ENCODE data around the gene TRIM52. TPM values are rescaled to one million over a fixed set of nuclear protein-coding genes. Genes with fewer than 3 reads are reported as not detected.

TRIM52 gene
- total and polyA plus RNA-seq, 9 of the 15 experiments (the other 6 are each of a cell fraction or from before 2014, with no cell fraction given): 3.3 to 21.9 (median 13.5) TPM

GRCh38 chr5:181281077-181281983, 20.4 kb upstream of the TRIM52 start (continued):
- no peak for TF ChIP-seq ZFP1 (CRISPR knock-in tag; IDR thresholded peaks at IDR 0.05)
- TF ChIP-seq, protein P1, sequence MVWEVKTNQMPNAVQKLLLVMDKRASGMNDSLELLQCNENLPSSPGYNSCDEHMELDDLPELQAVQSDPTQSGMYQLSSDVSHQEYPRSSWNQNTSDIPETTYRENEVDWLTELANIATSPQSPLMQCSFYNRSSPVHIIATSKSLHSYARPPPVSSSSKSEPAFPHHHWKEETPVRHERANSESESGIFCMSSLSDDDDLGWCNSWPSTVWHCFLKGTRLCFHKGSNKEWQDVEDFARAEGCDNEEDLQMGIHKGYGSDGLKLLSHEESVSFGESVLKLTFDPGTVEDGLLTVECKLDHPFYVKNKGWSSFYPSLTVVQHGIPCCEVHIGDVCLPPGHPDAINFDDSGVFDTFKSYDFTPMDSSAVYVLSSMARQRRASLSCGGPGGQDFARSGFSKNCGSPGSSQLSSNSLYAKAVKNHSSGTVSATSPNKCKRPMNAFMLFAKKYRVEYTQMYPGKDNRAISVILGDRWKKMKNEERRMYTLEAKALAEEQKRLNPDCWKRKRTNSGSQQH (CRISPR knock-in tag; IDR thresholded peaks at IDR 0.05): peak; percentile 71; the same call in 1 of the 2 replicates
- no peak for TF ChIP-seq MCM3 (IDR thresholded peaks at IDR 0.05)
- TF ChIP-seq MBD2 (IDR thresholded peaks at IDR 0.05; ENCODE audit: borderline replicate concordance, low read depth): peak; percentile 88
- 0 out of 2 replicates have a peak, but pooled peaks have one; percentile 57 for TF ChIP-seq POLR2AphosphoS2 (IDR thresholded peaks at IDR 0.05; ENCODE audit: low read length)
- TF ChIP-seq PHF20 (IDR thresholded peaks at IDR 0.05; ENCODE audit: partially characterized antibody): peak; percentile 58
- TF ChIP-seq, protein P2, sequence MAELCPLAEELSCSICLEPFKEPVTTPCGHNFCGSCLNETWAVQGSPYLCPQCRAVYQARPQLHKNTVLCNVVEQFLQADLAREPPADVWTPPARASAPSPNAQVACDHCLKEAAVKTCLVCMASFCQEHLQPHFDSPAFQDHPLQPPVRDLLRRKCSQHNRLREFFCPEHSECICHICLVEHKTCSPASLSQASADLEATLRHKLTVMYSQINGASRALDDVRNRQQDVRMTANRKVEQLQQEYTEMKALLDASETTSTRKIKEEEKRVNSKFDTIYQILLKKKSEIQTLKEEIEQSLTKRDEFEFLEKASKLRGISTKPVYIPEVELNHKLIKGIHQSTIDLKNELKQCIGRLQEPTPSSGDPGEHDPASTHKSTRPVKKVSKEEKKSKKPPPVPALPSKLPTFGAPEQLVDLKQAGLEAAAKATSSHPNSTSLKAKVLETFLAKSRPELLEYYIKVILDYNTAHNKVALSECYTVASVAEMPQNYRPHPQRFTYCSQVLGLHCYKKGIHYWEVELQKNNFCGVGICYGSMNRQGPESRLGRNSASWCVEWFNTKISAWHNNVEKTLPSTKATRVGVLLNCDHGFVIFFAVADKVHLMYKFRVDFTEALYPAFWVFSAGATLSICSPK (IDR thresholded peaks at IDR 0.05; ENCODE audit: borderline replicate concordance): no peak
- no peak for TF ChIP-seq CREBBP (IDR thresholded peaks at IDR 0.05; ENCODE audit: low read depth, low read length)
- TF ChIP-seq MCM7 (IDR thresholded peaks at IDR 0.05): no peak
- TF ChIP-seq RCOR1 (IDR thresholded peaks at IDR 0.05; ENCODE audit: borderline replicate concordance in 1 of 2, low read depth in 2 of 2, low read length in 2 of 2): peak in 1 of 2 experiments; percentile 5; a peak in 2 of 4 replicates
- no peak for TF ChIP-seq HINFP (tag; conservative IDR thresholded peaks at IDR 0.05; ENCODE audit: low read depth)
- TF ChIP-seq KLF1 (tag; IDR thresholded peaks at IDR 0.05): no peak
- TF ChIP-seq ZNF253 (CRISPR knock-in tag; conservative IDR thresholded peaks at IDR 0.05): no peak
- no peak; the same call in 1 of the 2 replicates for TF ChIP-seq NR2C2 (CRISPR knock-in tag; IDR thresholded peaks at IDR 0.05)
- TF ChIP-seq NR2C2 (tag; IDR thresholded peaks at IDR 0.05): peak; percentile 43; the same call in 1 of the 2 replicates
- no peak; the same call in 1 of the 2 replicates for TF ChIP-seq JUND (IDR thresholded peaks at IDR 0.05; ENCODE audit: borderline replicate concordance, low read depth, low read length)
- no peak for TF ChIP-seq JUND (tag; IDR thresholded peaks at IDR 0.05; ENCODE audit: borderline replicate concordance, low read depth, low read length)
- TF ChIP-seq, protein P3, sequence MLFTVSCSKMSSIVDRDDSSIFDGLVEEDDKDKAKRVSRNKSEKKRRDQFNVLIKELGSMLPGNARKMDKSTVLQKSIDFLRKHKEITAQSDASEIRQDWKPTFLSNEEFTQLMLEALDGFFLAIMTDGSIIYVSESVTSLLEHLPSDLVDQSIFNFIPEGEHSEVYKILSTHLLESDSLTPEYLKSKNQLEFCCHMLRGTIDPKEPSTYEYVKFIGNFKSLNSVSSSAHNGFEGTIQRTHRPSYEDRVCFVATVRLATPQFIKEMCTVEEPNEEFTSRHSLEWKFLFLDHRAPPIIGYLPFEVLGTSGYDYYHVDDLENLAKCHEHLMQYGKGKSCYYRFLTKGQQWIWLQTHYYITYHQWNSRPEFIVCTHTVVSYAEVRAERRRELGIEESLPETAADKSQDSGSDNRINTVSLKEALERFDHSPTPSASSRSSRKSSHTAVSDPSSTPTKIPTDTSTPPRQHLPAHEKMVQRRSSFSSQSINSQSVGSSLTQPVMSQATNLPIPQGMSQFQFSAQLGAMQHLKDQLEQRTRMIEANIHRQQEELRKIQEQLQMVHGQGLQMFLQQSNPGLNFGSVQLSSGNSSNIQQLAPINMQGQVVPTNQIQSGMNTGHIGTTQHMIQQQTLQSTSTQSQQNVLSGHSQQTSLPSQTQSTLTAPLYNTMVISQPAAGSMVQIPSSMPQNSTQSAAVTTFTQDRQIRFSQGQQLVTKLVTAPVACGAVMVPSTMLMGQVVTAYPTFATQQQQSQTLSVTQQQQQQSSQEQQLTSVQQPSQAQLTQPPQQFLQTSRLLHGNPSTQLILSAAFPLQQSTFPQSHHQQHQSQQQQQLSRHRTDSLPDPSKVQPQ (CRISPR knock-in tag; IDR thresholded peaks at IDR 0.05; ENCODE audit: borderline replicate concordance): no peak
- no peak for TF ChIP-seq ZNF444 (CRISPR knock-in tag; IDR thresholded peaks at IDR 0.05)
- no peak for TF ChIP-seq ZBTB8A (IDR thresholded peaks at IDR 0.05; ENCODE audit: partially characterized antibody)
- TF ChIP-seq ELF4 (CRISPR knock-in tag; IDR thresholded peaks at IDR 0.05): peak; percentile 7; the same call in 1 of the 2 replicates
